Epithelial cell of prostate (primary cell): ENCODE measurements around the gene RIPK1.
"Not testable (repeated sequence)": the region's sequence is repeated elsewhere in the genome, so short reads cannot be mapped to it uniquely, and the experiment has no call there.

ENCODE experiments used
- DNase-seq: peaks from one replicate; pipeline ENCODE4 v3.0.0-alpha.2; 2011; ENCODE audit warnings: low read depth, low spot score
- H3K27ac ChIP-seq: fragments of 450-650 bp; 2 replicates; pipeline ENCODE4 v1.5.1; 2017; ENCODE audit warnings: mild to moderate bottlenecking

RIPK1 gene

GRCh38 chr6:3041606-3042005, 26.7 kb upstream of the RIPK1 start:
- DNase-seq = no peak
- no peak overlapping the region for H3K27ac ChIP-seq

DNA sequence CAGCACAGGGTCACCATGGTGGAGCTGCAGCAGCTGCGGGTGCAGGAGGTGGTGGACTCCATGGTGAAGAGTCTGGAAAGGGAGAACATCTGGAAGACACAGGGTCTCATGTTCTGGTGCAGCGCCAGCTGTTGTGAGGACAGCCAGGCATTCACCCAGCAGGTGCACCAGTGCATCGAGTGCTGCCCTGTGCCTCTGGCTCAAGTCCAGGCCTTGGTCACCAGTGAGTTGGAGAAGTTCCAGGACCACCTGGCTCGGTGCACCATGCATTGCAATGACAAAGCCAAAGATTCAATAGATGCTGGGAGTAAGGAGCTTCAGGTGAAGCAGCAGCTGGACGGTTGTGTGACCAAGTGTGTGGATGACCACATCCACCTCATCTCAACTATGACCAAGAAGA, 22.9 kb upstream of the RIPK1 start:
- no peak overlapping the region for H3K27ac ChIP-seq
- no peak for DNase-seq

- H3K27ac ChIP-seq = no peak overlapping the region
Observed at GRCh38 chr6:3045777-3046176, 22.5 kb upstream of the RIPK1 start.

DNA sequence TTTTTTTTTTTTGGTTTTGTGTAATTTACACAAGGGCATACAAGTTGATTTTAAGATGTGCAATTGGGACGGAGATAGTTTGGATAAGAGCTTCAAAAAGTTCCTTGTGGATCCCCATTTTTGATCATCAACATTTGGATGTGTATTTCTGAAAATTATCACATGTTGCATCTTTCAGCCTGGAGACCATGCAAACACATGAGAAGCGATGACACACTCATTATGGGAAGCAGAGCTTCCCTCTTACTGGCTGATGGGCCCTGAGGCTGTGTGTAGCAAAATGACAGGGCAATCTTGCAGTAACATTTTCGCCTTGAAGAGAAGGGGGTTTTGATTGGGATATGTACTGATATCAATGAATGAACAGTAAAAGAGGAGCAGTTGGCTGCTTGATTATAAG, 22.0 kb upstream of the RIPK1 start:
- H3K27ac ChIP-seq = no peak overlapping the region
- DNase-seq = no peak

More at GRCh38 chr6:3045777-3046176, 22.5 kb upstream of the RIPK1 start:
- DNase-seq = no peak

DNA sequence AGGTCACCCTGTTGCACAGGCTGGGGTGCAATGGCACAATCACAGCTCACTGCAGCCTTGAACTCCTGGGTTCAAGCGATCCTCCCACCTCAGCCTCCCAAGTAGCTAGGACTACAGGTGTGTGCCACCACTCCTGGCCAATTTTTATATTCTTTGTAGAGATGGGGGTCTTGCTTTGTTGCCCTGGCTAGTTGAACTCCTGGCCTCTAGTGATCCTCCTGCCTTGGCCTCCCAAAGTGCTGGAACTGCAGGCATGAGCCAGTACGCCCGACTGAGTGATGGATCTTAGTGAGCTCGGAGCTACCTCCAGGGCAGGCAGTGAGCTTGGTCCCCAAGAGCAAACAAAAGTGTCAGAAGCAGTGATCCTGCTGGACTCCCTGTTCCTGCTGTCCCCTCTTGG, 20.3 kb upstream of the RIPK1 start:
- not testable (repeated sequence) for H3K27ac ChIP-seq, DNase-seq

GRCh38 chr6:3052481-3053230, 15.6 kb upstream of the RIPK1 start:
- no peak overlapping the region for H3K27ac ChIP-seq
- DNase-seq = no peak

- no peak for DNase-seq
- H3K27ac ChIP-seq = no peak overlapping the region
Observed at GRCh38 chr6:3053231-3053508, 15.1 kb upstream of the RIPK1 start.

DNA sequence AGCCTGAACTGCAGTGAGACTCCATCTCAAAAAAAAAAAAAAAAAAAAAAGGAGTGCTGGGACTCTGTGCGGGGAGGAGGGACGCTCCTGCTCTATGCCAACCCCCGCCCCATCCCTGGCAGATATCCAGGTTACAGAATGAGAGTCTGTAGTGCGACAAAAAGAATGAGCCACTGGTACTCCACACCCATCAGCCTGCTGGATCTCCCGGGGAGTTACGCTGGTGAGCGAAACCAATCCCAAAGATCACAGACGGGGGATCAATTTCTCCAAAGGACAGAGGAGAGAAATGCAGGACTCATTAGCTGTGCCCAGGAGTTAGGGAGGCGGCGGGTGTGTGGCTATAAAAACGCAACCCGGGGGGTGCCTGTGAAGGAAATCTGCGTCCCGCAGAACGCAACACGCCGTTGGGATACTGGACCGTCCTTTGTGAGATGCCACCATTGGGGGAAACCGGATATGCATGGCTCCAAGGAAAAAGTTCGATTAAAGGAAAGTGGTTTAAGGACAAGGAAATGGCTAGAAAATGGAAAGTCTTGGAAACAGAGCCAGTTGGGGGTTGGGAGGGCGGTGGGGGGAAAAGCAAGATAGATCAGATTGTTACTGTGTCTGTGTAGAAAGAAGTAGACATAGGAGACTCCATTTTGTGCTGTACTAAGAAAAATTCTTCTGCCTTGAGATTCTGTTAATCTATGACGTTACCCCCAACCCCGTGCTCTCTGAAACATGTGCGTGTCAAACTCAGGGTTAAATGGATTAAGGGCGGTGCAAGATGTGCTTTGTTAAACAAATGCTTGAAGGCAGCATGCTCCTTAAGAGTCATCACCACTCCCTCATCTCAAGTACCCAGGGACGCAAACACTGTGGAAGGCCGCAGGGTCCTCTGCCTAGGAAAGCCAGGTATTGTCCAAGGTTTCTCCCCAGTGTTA, 13.8 kb upstream of the RIPK1 start:
- not testable (repeated sequence) for H3K27ac ChIP-seq, DNase-seq

DNA sequence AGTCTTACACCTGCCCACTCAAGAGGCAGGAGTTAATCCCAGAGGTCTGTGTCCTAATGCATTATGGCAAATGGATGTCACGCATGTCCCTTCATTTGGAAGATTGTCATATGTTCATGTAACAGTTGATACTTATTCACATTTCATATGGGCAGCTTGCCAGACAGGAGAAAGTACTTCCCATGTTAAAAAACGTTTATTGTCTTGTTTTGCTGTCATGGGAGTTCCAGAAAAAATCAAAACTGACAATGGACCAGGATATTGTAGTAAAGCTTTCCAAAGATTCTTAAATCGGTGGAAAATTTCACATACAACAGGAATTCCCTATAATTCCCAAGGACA, 13.2 kb upstream of the RIPK1 start:
- not testable (repeated sequence) for DNase-seq, H3K27ac ChIP-seq

GRCh38 chr6:3057063-3057770, 11.1 kb upstream of the RIPK1 start:
- no peak overlapping the region for H3K27ac ChIP-seq
- DNase-seq = no peak

- H3K27ac ChIP-seq = no peak overlapping the region
- no peak for DNase-seq
Observed at GRCh38 chr6:3058957-3059356, 9.3 kb upstream of the RIPK1 start.

DNA sequence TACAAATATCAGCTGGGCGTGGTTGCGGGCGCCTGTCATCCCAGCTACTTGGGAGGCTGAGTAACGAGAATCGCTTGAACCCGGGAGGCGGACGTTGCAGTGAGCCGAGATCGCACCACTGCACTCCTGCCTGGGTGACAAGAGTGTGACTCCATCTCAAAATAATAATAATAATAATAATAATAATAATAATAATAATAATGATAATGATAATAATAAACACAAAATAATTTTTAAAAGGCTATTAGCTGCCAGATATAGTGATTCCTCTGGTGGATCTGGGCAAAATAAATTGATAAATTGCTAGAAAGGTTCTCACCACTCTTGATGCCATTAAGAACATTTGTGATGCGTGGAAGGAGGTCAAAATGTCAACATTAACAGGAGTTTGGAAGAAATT, 8.2 kb upstream of the RIPK1 start:
- DNase-seq = not testable (repeated sequence)

GRCh38 chr6:3061501-3061941, 6.8 kb upstream of the RIPK1 start:
- H3K27ac ChIP-seq = peak overlapping the region; percentile 20
- no peak for DNase-seq

More for the DNA sequence above, 8.2 kb upstream of the RIPK1 start:
- not testable (repeated sequence) for H3K27ac ChIP-seq

- peak overlapping the region; percentile 50 for H3K27ac ChIP-seq
Observed at GRCh38 chr6:3063340-3063732, 5.0 kb upstream of the RIPK1 start.

DNA sequence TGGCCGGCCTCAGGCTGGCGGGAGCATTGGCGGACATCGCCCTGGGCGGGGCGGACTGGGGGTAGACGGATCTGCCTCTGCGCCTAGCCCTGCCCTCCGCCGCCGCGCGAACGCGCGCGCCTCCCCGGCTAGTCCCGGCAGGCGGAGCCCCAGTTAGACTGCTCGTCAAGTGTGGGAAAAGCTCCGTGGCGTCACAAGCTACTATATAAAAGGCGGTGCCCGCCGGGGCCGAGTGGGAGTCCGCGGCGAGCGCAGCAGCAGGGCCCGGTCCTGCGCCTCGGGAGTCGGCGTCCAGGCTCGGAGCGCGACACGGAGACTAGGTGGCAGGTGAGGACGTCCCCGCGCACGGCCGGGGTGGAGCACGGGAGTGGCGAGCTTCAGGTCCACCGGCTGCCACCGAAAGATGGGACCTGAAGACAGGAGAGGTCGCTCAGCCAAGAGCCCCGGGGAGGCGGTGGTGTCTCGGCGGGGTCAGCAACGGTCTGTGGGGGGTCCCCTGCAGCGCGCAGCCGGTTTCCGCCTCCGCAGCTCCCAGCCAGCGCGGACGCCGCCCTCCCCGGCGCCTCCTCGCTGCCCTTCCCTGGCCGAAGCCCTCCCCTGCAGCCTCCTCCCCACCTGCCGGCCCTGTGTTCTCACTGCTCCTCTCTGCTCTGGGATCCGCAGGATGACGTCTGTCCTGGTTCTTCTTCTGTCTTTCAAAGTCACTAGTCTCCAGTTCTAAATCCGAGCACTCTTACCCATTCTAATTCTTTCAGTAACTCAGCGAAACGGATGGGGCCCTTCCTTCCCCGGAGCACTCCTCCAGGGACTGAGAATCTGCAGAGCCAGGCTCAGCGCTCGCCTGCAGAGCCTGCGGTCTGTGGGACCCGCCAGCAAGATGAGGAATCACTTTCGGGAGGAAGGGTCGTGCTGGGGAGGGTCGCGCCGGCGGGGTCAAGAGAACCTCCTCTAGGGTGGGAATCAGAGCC, 4.3 kb upstream of the RIPK1 start:
- DNase-seq = peak; percentile 70
- H3K27ac ChIP-seq = peak overlapping the region; percentile 50

More at GRCh38 chr6:3063340-3063732, 5.0 kb upstream of the RIPK1 start:
- not testable (repeated sequence) for DNase-seq

GRCh38 chr6:3071568-3071967, 3.3 kb downstream of the RIPK1 start:
- DNase-seq = no peak
- H3K27ac ChIP-seq = no peak overlapping the region

DNA sequence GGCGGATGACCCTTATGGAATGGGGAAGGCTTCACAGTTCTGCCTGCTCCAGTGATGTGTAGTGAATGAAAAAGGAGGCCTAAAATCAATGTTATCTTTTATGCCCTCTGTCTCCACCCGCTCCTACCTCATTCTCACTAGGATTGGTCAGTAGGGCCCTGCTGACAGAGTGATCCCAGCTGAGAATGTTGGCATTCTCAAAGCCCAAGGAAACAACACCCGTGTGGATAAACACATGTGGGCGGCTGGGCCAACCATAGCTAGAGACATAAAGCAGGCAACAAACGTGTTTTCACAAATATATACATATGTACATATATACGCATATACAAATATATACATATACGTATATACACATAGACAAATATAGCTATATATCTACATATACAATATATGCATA, 4.5 kb downstream of the RIPK1 start:
- H3K27ac ChIP-seq = no peak overlapping the region
- no peak for DNase-seq

DNA sequence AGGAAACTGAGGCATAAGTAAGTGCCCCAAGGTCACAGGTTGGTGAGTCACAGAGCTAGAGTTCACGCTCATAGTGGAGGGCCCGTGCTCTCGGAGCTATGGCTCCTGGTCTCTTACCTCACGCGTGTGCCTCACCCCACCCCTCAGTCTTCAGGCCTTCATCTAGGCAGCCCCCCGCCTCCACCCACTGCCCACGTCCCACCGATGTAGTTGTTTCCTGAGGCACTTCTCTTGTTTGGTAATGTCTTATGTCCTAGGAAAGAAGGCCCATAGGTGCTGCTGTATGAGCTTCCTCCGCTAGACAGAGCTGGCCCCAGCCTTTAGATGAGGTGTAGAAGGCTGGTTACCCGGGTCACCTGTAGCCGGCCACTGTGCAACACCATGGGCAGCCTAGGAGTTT, 5.1 kb downstream of the RIPK1 start:
- H3K27ac ChIP-seq = no peak overlapping the region
- no peak for DNase-seq

- no peak for DNase-seq
- H3K27ac ChIP-seq = no peak overlapping the region
Observed at GRCh38 chr6:3075772-3076113, 7.4 kb downstream of the RIPK1 start.

GRCh38 chr6:3076320-3076719, 8.0 kb downstream of the RIPK1 start:
- no peak for DNase-seq
- H3K27ac ChIP-seq = no peak overlapping the region
